Skin epidermis (tissue), 12 donors: ENCODE data around the gene SYK.
A peak's percentile ranks its signal among the peaks of the same experiment; 100 is the strongest.

Experiments used
- H3K27ac ChIP-seq, 21 experiments: fragments of 200-600 bp; sonication (generic) in 11 of 21; one replicate each; pipeline ENCODE4 v1.5.0; 2020; ENCODE audit warnings: mild to moderate bottlenecking in 3 of 21, inconsistent platforms in 2 of 21, moderate library complexity in 2 of 21
- H3K4me3 ChIP-seq, 7 experiments: fragments of 200-600 bp; sonication (generic) in 2 of 7; one replicate each; pipeline ENCODE4 v1.5.0; 2020; ENCODE audit warnings: inconsistent platforms in 2 of 7, mild to moderate bottlenecking in 2 of 7, moderate library complexity in 1 of 7

Gene SYK

DNA sequence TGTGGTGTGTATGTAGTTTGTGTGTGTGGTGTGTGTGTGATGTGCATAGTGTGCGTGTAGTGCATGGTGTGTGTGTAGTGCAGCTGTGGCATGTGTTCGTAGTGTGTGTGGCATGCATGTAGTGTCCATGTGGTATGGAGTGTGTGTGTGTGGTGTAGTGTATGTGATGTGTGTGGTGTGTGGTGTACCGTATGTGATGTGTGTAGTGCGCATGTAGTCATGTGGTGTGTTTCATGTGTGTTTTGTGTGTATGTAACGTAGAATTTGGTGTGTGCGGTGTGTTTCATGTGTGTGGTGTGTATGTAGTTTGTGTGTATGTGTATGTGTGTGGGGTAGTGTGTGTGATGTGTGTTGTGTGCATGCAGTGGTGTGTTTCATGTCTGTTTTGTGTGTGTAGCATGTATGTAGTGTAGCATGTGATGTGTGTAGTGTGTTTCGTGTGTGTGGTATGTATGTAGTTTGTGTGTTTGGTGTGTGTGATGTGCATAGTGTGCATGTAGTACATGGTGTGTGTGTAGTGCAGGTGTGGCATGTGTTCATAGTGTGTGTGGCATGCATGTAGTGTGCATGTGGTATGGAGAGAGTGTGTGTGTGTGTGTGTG, 40.7 kb downstream of the SYK start:
- no peak overlapping the region for H3K4me3 ChIP-seq
- H3K27ac ChIP-seq, result no peak overlapping the region

DNA sequence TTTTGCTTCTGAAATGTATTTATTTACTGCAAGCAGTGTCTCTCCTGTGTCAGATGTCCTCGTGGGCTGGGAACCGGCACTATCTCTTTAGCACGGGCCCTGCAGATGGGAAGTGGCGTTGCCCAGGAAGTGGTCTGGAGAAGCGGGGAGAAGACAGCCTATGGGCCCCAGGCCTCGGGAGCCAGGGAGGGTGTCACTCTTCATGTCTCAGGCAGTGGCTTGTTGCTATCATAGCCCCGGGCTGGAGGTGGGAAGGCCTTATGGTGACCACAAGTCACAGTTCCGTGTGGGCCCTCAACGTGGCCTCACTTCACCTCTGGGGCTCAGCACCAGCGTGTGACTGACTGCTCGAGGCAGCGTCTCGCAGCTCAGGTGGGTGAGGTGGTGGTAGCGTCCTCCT, 41.4 kb downstream of the SYK start:
- Histone ChIP-seq H3K4me3 (no peak overlapping the region), H3K27ac (peak overlapping the region in 1 of 21 experiments; percentile 8)

DNA sequence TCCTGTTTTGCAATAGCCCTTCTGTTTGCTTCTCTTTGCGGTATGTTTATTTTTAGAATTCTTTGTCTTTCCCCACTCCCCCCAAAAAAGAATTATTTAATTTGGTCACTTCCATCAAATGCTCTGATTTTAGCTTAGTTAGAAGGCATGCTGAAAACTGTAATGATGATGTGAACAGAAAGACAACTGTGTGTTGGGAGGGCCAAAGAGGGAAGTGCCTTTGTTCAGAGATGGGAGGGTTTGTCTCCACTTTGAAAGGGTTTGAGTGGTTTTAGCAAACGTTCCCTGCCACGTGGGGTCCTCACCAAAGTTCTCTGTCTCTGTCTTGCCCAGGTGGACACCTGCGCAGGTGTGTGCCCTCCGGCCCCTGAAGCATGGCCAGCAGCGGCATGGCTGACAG, 41.9 kb downstream of the SYK start:
- Histone ChIP-seq H3K27ac (no peak overlapping the region), H3K4me3 (no peak overlapping the region)

- no peak overlapping the region for H3K27ac ChIP-seq
- H3K4me3 ChIP-seq, result no peak overlapping the region
Measured at GRCh38 chr9:90844326-90844725, 42.7 kb downstream of the SYK start.

GRCh38 chr9:90846770-90847419, 45.3 kb downstream of the SYK start:
- Histone ChIP-seq H3K27ac (no peak overlapping the region), H3K4me3 (no peak overlapping the region)

DNA sequence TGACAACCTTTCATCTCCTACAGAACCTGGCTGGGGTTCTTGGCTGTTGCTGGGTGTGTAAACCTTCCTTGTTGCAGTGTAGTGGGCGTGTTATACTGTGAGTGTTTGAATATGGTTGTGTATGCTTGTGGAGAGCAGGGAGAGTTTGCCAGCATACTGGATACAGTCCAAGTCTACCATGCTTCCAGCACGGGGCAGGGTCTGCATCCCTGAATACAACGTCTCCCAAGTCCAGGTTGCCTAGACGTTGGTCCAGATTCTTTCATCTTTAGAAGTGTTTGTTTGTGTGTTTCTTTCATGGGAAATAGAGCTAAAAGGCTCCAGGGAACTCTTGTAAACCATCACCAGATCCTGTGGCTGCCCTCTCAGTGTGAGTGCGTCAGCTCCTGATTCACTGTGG, 46.4 kb downstream of the SYK start:
- H3K27ac ChIP-seq, result no peak overlapping the region
- H3K4me3 ChIP-seq, result no peak overlapping the region

DNA sequence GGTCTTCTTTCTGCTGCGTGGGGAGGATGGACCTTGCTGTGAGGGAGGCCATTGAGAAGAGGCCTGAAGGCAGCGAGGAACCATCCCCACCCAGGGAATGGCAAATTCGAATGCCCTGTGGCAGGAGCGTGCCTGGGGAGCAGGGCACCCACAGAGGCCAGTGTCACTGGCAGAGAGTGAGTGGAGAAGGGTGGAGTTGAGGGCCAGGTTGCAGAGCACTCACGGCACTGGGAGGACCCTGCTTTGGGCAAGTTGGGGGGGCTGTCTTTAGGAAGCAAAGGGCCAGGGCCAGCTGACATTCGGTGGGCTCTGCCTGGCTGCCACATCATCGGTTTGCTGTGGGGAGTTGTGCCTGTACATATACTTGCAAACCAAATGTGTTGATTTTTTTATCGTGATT, 47.2 kb downstream of the SYK start:
- H3K27ac ChIP-seq, result no peak overlapping the region
- no peak overlapping the region for H3K4me3 ChIP-seq

GRCh38 chr9:90851444-90851843, 49.8 kb downstream of the SYK start:
- no peak overlapping the region for H3K4me3 ChIP-seq
- H3K27ac ChIP-seq, result no peak overlapping the region

DNA sequence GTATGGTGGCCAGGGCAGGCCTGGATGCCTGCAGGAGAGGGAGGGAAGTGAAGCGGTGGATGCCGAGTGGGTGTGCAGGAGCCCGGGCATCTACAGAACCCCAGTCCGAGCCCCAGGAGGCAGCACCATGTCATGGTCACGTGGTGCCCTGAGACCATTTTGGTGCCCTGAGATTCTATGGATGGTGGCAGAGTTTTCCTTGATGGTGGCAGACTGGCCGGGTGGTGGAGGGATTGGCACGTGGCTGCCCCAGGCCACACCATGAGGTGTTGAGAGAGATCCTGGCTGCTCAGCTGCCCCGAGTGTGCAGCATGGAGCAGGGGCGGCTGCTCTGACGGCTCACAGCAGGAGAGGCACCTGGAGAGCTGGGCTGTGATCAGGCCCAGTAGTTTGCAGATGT, 52.3 kb downstream of the SYK start:
- H3K4me3 ChIP-seq, result no peak overlapping the region

DNA sequence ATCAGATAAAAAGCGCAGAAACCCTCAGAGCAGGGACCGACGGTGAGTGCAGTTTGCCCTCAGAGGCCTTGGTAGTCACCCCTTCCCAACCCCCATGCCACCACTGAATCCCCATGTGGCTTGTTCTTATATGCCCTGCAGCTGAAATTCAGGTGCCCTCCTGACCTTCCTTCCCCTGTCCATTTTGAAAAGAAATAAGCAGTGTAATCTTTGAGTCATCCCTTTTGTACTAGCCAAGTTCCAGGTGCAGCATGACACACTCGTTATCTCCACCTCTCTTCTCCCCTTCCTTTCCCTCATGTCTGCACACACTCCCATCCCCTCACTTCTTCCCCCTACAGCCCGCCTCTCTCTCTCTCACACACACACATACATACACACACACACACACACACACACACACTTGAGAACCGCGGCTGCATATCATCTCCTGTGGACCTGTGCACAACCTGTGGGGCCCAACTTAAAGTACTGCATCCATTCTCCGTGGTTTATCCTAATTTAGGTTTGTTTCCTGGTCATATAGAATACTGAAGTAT, 53.1 kb downstream of the SYK start:
- Histone ChIP-seq H3K4me3 (no peak overlapping the region), H3K27ac (no peak overlapping the region)

More for the DNA sequence above, 52.3 kb downstream of the SYK start:
- H3K27ac ChIP-seq, result no peak overlapping the region

- Histone ChIP-seq H3K27ac (no peak overlapping the region), H3K4me3 (no peak overlapping the region)
Measured at GRCh38 chr9:90855208-90855902, 53.7 kb downstream of the SYK start.

- H3K4me3 ChIP-seq, result no peak overlapping the region
- no peak overlapping the region for H3K27ac ChIP-seq
Measured at GRCh38 chr9:90857091-90857490, 55.5 kb downstream of the SYK start.

DNA sequence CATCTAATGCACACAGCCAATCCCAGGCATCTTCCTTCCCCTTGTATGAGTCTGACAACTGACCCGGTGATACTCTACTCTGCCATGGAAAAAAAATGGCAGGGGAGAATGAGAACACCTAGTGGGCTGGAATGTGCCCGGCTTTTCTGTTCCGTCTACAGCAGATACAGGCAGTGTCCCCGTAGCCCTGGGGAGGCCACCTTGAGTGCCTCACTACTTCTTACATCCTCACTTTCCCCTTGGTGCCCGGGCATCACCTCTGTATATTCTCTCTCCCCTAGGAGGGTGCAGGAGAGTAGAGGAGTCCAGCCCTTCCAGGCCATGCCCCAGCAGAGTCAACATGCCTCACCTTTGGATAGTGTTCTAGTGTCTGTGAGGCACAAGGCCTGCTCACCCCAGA, 56.2 kb downstream of the SYK start:
- H3K27ac ChIP-seq, result no peak overlapping the region
- no peak overlapping the region for H3K4me3 ChIP-seq

GRCh38 chr9:90858457-90858901, 56.9 kb downstream of the SYK start:
- Histone ChIP-seq H3K4me3 (no peak overlapping the region), H3K27ac (no peak overlapping the region)

DNA sequence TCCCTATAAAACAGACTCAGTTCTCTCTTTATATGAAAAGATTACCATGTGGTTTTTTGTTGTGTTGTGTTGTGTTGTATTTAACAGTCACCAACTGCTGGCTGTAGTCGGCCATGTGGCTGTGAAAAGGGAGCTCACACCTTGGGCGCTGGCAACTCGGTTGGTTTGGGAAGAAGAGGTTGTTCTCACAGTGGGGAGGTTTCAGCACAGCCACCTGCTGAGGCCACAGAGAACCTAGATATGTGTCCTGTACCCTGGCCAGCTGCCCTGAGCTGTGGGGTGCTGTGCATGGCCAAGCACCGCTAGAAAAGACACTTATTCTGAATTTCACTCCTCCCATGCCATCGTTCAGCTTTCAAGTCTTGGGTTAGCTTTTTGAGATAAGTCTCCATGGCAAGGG, 58.8 kb downstream of the SYK start:
- Histone ChIP-seq H3K4me3 (no peak overlapping the region), H3K27ac (peak overlapping the region in 1 of 21 experiments; percentile 11)

- H3K4me3 ChIP-seq, result no peak overlapping the region
- H3K27ac ChIP-seq, result peak overlapping the region in 1 of 21 experiments; percentile 11
Measured at GRCh38 chr9:90860826-90861225, 59.2 kb downstream of the SYK start.

DNA sequence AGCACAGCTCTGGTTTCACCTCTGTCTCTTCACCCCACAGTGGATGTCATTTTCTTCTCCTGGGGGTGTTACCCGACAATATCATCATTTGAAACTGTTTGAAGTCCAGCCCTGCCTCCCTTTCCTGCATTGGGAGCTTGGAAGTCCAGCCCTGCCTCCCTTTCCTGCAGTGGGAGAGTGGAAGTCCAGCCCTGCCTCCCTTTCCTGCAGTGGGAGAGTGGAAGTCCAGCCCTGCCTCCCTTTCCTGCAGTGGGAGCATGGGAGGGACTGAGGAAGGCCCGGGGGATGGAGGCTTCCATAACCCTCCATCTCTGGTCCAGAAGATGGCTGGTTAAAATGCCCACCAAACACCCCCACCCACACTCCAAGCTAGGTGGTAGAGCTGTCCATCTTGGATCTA, 59.8 kb downstream of the SYK start:
- Histone ChIP-seq H3K4me3 (no peak overlapping the region), H3K27ac (no peak overlapping the region)

- H3K27ac ChIP-seq, result no peak overlapping the region
- no peak overlapping the region for H3K4me3 ChIP-seq
Measured at GRCh38 chr9:90861826-90862740, 60.5 kb downstream of the SYK start.

- Histone ChIP-seq H3K27ac (no peak overlapping the region), H3K4me3 (no peak overlapping the region)
Measured at GRCh38 chr9:90864779-90865178, 63.2 kb downstream of the SYK start.

DNA sequence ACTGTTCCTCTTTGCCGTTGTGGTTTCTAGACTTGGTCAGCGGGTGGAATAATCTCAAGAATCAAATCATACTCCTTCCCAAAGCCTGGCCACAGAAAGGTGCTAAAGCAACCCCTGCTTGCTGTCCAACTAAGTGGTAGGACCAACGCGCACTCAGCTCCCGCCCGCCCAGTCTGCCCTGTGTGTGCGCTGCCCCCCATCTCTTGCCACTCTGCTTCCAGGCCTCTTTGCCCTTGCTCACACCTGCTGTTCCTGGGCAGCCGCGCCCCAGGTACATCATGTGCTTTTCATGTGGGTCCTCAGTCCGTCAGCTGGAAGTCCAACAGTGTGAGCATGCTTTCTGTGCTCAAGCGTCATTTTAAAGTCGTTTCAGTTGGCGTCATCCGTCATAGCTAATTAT, 65.5 kb downstream of the SYK start:
- H3K4me3 ChIP-seq, result no peak overlapping the region

More for the DNA sequence above, 65.5 kb downstream of the SYK start:
- no peak overlapping the region for H3K27ac ChIP-seq
